Activated CD4-positive, alpha-beta T cell treated with anti-CD3 and anti-CD28 coated beads for 1 hour (primary cell): Measurements from ENCODE around the gene HGFAC.

Source experiments
- DNase-seq: peaks from one replicate; pipeline ENCODE4 v3.0.0-alpha.2; 2020

Gene HGFAC

GRCh38 chr4:3427134-3427476 lies 14.7 kb upstream of the HGFAC start:
- DNase-seq = no peak

- no peak for DNase-seq
These were observed 13.9 kb upstream of the HGFAC start for GRCh38 chr4:3427706-3428446.

GRCh38 chr4:3429651-3430050 lies 12.1 kb upstream of the HGFAC start:
- DNase-seq = no peak

DNA sequence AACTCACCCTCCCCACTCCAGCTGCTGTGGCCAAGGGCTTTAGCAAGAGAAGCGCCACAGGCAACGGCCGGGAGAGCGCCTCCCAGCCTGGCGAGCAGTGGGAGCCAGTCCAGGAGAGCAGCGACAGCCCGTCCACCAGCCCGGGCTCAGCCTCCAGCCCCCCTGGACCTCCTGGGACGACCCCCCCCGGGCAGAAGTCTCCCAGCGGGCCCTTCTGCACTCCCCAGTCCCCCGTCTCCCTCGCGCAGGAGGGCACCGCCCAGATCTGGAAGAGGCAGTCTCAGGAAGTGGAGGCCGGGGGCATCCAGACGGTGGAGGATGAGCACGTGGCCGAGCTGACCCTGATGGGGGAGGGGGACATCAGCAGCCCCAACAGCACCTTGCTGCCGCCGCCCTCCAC lies 11.2 kb upstream of the HGFAC start:
- no peak for DNase-seq

DNA sequence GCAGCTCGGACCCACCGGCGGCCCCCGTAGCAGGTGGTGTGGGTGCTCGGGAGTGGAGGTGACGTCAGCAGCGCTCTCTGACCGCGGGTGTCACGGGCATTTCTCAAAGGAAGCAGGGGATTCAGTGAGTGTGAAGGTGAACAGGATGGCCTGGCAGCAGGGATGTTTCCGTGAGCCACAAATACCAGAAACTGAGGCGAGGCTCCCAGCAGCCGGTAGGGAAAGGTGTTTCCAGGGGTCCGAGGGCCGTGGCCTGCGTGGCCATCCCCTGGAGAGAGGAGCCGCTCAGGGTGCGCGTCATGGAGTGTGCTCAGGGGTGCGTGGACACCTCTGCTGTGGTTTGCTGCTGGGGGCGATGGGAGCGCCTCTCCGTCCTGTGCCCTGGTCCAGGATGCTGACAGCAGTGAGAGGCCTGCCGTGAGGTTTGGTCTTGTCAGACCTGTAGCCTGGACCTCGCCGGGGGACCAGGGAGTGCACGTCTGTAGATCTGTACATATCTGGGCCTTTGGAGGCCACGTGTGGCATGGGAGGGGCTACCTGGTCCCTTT lies 10.2 kb upstream of the HGFAC start:
- DNase-seq = no peak

- no peak for DNase-seq
These were observed 9.4 kb upstream of the HGFAC start for GRCh38 chr4:3432381-3432790.

DNA sequence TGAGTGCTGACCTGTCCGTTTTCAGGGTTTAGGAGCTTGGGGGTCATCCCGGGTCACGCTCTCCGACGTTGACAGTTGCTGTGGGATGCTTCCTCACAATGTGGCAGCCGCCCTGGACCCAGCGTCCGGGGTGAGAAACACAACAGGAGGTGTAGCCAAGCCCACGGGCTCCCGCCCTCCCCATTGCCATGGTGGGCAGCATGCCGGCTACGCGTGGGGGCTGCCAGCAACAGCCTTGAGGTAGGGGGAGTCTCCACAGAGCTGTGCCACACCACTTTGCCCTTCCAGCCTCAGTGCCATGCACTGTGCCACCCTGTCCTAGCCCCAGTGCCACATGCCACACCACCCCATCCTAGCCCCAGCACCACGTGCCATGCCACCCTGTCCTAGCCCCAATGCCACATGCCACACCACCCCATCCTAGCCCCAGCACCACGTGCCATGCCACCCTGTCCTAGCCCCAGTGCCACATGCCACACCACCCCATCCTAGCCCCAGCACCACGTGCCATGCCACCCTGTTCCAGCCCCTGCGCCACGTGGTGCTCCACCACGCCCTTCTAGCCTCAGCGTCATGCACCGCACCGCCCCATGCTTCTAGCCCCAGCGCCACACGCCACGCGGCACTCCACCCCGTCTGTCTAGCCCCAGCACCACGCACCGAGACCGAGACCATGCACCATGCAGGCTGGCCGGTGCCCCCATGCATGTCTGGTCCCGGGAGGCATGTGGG lies 8.5 kb upstream of the HGFAC start:
- DNase-seq = no peak

GRCh38 chr4:3434881-3435685 lies 6.7 kb upstream of the HGFAC start:
- no peak for DNase-seq

GRCh38 chr4:3435686-3435956 lies 6.1 kb upstream of the HGFAC start:
- DNase-seq = no peak

DNA sequence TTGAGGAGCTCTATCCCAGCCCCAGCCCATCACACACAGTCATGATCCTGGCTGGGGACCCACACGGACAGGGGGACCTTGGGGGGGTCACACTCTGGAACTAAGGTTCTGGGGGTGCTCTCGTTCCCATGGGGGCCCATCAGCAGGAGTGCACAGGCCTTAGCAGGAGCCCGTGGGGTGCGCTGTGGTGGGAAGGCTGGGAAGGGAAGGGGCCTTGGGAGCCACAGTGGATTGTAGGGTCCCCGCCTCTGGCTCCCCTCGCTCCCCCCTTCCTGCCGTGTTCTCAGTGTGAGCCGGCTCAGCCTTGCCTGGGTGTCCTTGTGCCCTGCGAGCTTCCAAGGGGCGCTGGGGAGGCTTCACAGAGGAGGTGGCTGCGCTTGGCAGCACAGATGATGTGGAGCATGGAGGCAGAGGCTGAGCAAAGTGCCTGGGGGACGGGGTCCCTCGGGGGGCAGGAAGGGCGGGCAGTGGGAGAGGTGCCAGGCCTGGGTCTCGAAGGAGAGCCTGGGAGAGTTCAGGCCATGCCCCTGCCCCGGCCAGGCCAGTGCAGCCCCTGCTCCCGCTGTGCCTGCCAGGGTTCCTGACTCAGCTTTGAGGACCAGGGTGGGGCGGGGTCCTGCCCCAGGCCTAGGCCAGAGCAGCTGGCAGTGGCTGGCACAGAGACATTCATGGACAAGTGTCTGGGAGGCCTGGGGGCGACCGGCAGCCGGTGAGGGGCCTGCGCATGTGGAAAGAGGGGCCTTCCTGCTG lies 5.5 kb upstream of the HGFAC start:
- no peak for DNase-seq

DNA sequence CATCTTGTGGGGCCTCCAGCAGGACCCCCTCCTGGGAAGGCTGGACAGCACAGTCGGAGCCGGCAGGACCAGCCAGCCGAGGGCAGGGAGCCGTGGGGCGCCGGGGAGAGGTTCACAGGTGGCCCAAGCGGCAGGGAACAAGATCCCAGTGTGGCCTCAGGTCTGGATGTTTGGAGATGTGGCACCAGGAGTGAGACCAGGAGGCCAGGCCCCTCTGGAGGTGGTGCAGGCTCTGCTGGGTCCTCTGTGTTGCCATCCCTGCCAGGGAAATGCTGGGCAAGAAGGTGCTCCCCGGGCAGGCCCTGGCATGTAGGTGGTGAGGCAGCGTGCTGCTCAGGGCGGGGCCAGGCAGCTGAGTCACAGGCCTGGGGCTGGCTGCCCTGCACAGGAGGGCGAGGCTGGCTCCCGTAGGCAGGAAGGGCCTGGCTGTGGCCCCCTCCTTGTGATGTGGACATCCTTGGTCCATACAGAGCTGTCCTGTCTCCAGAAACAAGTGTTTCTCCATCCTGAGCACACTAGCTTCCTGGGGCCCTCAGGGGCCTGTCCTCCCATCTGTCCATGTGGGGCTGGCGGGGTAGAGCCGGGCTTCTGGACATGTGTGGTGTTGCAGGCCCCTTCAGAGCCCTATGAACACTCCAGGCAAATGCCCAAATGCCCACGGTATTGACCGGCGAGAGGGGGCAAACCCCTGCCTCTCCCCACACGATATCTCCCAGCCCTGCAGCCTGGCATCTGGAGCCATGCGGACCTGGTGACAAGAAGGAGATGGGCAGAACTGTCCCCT lies 4.8 kb upstream of the HGFAC start:
- DNase-seq = no peak

DNA sequence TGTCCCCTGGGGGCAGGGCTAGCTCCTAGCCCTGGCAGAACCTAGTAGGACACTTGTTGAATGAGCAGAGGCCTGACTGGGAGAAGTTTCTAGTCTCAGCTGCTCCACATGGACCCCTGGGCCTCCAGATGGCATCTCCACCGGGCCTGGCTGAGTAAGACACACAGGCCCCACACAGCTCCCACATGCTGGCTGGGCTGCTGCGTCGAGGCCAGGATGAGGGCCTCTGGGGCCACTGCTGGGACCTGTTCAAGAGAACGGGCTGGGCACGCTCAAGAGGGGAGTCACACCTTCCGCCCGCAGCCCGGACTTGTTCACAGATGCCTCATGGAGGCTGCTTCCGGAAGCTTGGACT lies 4.2 kb upstream of the HGFAC start:
- no peak for DNase-seq

DNA sequence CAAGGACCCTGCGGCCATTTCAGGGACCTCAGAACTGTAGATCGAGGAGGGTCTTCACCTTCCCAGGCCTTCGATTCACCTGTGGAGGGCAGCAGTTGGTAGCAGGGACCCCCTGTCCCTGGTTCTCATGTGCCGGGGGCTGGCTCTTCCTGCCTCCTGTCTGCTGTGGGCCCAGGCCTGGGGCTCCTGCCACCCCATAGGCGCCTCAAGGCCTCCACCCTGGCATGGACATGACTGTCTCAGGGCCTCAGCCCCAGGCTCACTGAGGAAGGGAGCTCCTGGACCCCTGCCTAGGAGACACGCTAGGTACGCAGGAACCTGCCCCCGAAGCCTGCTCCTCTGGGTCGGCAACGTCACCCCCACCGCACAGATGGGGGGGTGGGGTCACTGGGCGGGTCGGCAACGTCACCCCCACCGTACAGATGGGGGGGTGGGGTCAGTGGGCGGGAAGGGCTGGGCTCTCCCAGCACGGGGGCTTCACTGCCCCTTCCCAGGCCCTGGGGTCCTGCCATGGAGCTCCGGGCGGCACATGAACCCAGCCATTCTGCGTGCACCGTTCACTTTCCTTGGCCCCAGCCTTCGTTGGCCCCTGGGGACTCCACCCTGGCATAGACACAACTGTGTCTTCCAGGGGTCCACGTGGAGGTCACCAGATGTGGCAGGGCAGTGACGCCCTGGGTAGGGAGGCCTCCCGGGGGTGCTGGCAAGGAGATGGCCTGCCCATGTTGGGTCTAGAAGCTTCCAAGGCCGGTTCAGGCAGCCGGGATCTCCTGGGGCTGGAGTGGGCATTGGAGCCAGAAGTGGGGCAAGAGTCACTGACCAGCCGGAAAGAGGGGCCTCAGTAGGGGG lies 3.5 kb upstream of the HGFAC start:
- DNase-seq = no peak

GRCh38 chr4:3438847-3439180 lies 3.0 kb upstream of the HGFAC start:
- no peak for DNase-seq

GRCh38 chr4:3439391-3439790 lies 2.4 kb upstream of the HGFAC start:
- DNase-seq = no peak

DNA sequence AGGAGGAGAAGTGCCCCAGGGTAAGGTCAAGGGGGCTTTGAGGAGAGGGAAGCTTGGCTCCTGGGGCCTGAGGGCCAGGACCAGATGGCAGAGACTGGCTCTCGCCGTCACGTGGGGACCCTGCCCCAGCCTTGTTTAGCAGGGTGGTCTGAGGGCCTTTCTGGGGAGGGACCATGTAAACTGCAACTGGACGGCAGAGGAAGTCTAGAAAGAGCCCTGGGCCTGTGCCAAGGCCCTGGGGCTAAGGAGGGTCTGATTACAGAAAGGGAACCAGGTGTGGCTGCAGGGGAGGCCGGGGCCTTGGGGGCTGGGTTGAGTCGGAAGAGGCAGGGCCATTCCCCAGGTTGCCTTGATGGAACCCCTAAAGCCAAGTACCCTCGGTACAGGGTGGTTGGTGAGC lies 1.8 kb upstream of the HGFAC start:
- DNase-seq = no peak

DNA sequence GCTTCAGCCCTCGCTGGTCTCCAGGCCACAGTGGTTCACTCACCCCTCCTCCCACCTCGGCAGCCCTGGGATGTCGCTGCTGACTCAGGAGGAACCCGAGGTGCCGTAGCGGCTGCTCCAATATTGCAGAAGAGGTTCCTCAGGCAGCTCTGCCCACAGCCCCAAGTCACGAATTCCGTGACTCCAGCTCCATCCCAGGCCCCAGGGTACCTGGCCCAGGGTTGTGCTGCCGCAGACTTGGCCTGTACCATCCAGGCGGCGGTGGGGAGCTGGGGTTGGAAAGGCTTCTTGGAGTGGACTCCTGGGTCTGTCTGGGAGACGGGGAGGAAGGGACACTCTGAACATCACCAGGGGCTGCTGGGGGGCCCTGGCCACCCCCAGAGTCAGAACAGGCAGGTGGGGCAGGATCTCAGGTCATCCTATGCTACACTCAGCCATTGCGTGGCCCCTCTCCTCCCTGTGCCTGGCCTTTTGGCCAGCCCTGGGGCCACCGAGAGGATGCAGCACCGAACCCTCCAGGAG lies 728 bp upstream of the HGFAC start:
- no peak for DNase-seq

DNA sequence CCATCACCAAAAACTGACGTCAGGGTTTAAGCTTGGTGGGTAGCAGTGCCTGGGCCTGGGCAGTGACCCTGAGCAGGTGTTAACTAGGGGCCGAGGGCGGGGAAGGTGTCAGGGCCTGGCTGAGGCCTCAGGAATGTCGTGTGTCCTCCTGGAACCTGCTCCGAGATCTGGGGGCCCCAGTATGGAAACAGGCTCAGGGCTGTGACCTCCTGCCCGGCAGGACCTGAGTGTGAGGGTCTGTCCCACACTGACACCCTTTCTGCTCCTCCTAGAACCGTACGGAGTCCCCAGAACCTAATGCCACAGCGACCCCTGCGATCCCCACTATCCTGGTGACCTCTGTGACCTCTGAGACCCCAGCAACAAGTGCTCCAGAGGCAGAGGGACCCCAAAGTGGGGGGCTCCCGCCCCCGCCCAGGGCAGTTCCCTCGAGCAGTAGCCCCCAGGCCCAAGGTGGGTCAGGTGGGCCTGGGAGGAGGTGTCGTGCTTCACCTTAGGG lies 741 bp downstream of the HGFAC start:
- DNase-seq = no peak

GRCh38 chr4:3442959-3443749 lies 1.4 kb downstream of the HGFAC start:
- peak; percentile 45 for DNase-seq

DNA sequence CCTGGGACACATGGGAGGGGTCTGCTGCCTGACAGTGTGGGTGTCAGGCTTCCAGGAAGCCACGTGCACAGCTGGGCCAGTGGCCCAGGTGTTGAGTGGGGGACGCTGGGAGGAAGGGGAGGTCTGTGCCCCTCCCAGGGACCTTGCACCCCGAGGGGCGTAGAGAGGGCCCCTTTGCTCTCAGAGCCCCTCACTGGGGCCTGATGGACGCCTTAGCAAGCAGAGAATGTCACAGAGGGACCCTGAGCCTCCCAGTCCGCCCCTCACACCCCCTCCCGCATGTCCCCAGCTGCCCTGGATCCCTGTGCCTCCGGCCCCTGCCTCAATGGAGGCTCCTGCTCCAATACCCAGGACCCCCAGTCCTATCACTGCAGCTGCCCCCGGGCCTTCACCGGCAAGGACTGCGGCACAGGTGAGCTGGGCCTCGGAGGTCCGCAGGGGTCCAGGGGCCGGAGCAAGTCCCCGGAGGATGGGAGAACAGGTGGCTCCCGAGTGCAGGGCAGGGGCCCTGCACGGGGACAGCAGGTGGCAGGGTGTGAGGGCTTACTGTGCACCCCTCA lies 2.1 kb downstream of the HGFAC start:
- no peak for DNase-seq
